GM19328 (cell line): Measurements from ENCODE around the gene STMN1.
A peak's percentile ranks its signal among the peaks of the same experiment; 100 is the strongest.
"Not testable (repeated sequence)": the region's sequence is repeated elsewhere in the genome, so short reads cannot be mapped to it uniquely, and the experiment has no call there.

Experiments used
- ATAC-seq: cut with Tn5 transposase; IDR thresholded peaks from one replicate; pipeline ENCODE4 v1.9.1; 2021; ENCODE audit warnings: mild to moderate bottlenecking, moderate library complexity; ENCODE audit not compliant: unreplicated experiment

STMN1 gene

DNA sequence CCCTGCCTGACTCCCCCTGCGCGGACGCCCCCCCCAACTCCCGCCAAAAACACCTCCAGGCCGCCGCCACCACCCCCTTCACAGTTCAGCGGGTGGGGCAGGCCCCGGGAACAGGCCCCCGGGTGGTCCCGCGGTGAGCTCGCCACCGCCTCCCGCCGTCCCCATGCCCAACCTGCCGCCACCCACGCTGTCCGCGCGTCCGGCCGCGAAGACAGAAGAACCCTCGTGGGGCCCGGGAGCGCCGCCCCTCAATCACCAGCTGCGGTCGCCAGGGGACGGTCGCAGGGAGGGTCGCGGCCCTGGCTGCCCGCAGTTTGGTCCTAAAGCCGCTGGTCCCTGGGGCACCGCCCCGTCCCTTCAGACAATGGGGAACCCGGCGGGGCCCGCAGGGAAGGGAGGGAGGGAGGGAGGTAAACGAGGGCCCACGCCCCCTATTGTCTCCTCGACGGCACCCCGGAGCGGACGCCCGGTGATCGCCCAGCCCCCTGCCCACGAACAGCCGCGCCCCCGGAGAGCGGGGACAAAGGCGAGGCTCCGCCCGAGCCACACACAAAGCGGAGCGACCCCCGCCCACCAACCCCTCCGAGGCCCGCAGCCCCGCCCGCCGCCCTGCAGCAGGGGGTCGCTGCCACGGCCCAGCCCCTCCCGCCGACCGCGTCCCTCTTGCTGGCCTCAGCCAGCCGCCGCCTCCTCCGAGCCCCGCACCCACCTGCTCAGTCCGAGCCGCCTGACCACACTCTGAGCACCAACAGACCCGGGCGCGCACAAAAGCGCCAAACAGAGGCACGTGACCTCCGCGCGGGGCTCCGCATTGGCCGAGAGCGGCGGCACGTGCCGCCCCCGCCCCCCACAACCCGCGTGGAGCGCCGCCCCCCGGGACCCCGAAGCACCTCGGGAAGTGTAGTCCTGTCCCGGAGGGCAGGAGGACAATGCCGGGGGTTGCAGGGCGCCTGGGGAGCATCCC, at the start of gene STMN1:
STMN1 (minus strand) TSS at position 740 of the 964 bp plus-strand sequence. CDS start 1,743 bp downstream, outside the sequence.
- peak; percentile 68 for ATAC-seq

DNA sequence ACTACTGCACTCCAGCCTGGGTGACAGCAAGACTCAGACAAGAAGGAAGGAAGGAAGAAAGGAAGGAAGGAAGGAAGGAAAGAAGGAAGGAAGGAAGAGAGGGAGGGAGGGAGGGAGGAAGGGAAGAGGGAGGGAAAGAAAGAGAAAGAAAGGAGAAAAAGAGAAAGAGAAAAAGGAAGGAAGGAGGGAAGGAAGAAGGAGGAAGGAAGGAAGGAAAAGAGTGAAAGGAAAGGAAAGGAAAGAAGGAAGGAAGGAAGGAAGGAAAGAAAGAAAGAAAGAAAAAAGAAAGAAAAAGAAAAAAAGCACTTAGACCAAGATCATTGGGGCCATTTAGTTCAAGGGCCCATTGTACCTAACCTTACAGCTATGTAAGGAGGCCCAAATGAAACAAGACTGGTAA, 49.3 kb upstream of the STMN1 start:
- no peak for ATAC-seq

DNA sequence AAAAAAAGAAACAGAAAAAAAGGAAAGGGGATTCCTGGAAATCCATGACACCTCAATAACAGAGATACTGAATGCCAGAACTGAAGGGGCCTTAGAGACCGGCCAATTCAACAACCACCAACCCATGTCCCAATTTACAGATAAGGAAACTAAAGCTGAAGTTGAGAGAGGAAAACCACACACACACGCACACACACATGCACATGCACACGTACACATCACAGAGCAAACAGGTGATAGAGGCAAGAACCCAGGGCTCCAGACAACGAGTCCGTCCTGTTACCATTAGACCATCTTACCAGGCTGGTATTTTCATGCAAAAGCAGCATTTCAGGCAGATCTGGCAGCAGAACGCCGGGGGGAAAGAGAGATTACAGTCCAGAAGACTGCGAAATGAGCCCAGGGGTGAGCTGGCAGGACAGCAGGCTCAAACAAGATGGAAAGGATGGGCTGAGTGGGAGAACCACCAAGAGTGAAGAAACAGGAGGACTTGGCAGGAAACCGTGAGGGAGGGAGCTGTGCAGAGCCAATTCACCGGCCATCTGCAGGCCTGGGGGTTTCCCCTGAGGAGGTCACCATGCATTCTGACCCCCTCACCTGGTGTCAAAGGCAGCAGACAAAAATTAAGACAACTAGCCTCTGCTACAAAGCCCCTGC, 48.2 kb upstream of the STMN1 start:
- ATAC-seq, result no peak

DNA sequence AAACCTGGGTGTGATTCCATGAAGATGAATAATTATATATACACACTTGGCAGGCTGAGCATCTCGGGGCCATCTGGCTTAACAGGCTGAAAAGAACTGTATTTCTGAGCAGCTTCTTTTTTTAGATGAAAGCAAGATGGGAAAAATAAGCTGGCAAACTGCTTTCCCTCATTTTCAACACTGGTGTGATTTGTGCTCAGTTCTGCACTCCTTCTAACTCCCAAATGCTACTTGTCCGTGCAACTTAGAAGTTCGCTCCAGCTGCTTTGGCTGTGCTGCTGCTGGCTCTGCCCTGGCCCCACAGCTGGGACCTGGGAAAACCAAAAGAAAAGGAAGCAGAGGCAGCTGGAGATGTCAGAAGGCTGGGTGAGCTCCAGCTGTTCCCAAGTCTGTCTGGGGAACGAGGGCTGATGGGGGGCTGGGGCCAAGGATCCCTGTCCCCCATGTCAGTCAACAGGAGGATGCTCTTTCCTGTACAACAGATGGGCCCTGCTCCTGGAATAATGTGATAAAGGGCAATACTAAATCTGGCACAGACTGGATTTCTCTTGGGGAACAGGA, 46.7 kb upstream of the STMN1 start:
- no peak for ATAC-seq

DNA sequence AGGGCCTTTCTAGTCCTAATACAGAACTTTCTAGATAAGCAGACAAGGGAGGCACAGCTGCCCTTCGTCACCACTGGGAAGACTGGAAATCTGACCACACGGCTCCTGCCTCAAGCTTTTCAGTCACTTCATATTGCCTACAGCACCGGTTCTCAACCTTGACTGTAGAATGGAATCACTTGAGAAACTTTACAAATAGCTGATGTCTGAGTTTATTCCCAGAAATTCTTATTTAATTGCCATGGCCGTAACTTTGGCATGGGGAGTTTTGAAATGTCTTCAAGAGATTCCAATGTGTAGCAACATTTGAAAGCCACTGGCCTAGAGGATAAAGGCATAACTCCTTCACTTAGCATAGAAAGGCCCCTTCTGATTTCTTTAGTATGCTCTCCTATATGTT, 42.4 kb upstream of the STMN1 start:
- ATAC-seq, result no peak

DNA sequence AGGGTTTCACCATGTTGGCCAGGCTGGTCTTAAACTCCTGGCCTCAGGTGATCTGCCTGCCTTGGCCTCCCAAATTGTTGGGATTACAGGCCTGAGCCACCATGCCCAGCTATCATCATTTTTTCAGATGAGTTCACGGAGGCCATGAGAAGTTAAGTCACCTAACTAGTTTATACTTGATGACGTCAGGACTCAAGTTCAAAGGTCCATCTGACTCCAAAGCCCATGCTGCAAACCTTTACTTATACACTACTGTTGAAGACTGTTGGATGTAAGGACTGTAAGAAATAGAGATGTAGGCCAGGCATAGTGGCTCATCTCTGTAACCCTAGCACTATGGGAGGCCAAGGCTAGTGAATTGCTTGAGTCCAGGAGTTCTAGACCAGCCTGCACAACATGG, 40.8 kb upstream of the STMN1 start:
- no peak for ATAC-seq

DNA sequence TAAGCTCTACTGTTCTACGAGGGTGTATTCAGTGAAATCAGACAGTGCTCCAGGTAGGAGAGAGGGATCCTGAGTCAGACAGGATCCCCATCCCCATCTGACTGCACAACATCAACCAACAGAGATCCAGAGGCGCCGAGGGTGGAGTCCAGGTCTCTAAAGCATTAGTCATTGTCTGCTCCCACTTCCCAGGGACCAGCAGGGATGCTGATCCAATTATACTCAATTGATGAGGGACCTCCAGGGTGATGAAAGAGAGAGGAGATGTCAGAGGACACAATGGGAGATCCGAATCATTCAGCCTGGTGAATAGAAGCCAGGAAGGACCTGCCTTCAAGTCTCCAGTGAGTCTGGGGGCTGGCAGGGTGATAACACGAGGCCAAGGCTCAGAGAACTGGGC, 39.5 kb upstream of the STMN1 start:
- no peak for ATAC-seq

DNA sequence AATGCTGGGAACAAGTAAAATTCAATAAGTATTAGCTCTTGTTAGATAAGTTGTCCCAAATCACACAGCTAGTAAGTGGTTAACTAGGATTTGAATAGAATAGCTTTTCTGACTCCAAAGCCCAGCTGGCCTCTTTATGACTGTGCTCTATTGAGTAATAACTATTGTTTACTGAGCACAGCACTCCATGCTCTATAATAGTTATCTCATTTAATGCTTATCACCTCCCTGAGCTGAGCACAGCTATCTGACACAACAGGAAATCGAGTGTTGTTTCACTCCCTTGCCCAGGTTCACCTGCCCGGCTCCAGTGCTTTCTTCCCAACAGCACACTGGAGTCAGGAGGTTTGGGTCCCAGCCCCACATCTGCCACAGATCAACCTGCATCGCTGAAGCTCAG, 38.8 kb upstream of the STMN1 start:
- ATAC-seq, result no peak

DNA sequence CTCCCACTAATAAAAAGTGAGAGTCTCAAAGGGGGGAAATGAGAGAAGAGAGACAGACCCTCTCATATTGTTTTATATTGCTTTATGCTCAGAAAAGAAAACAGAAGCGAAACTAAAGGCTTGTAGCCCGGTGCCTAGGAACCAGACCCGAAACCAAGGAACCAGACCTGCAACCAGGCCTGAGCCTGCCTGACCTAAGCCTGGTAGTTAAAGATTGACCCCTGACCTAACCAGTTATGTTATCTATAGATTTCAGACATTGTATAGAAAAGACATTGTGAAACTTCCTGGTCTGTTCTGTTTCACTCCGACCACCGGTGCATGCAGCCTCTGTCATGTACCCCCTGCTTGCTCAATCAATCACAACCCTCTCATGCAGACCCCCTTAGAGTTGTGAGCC, 37.3 kb upstream of the STMN1 start:
- not testable (repeated sequence) for ATAC-seq

DNA sequence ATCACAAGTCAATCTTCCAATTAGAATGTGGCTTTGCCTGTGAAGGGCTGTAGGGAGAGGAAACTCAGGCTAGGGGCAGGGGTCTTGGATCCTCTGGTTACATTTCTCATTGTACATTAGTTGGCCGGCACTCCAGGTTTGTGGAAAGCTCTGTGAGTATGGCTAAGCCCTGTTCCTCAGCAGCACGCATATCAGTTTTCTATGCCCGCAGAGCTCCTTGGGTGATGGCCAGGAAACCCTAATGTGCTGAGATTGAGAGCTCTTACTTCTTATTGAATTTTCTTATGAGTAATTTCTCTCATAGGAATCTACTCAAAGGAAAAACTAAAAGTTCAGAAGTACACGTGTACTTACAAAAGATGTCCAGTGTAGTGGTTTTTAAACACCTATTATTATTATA, 30.7 kb upstream of the STMN1 start:
- no peak for ATAC-seq

DNA sequence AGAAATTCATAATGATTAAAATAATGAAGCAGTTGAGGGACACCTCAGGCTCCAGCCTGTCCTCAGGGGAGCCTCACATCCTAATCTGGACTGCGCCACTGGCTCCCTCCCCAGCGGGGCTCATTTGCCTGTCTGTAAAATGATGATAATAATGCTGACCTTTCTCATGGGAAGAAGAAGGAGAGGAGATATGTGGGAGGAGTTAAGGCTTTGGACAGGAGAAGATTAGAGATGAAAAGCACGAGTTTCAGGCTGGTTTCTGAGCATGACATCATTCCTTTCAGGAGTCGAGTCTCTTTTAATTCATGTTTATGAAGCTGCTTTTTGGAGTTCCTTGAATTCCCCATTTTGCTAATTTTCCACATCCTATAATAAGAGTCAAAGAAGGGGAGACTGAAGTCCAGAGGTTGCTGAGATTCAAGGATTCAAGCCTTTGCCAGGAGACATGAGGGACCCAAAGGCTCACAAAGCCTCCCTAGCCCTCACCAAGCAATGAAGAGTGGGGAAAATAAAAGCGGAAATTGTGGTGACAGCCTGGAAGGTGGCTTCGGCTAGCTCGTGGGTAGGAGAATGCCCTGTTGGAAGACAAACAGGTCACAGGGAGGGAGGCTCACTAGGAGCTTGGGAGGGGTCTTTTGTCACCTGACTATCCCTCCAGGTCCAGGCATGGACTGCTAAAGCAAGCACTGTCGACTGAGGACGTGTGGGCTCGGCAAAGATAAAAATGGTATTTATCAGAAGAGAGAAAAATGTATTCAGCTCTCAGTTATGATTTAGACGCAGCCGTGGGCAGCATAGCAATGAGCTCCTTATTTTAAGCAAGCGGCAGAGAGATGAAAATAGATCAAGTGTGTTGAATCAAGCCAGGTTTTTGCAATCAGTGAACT, 27.5 kb upstream of the STMN1 start:
- no peak for ATAC-seq

DNA sequence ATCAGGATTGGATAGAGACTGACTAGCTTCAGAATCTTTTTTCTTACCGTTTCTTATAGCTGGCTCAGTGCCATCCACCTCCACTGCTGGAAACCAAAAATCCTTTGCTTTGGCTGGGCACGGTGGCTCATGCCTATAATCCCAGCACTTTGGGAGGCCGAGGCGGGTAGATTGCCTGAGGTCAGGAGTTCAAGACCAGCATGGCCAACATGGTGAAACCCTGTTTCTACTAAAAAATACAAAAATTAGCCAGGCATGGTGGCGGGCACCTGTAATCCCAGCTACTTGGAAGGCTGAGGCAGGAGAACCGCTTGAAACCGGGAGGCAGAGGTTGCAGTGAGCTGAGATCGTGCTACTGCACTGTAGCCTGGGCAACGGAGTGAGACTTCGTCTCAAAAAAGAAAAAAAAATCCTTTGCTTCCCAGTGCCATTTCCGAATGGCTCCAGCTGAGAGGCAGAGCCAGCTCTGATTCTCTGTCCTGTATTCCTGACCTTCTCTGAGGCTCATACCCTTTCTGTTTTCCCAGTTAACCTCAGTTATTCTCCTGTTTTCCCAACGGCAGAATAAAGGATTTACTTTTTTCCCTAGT, 26.7 kb upstream of the STMN1 start:
- ATAC-seq, result not testable (repeated sequence)

DNA sequence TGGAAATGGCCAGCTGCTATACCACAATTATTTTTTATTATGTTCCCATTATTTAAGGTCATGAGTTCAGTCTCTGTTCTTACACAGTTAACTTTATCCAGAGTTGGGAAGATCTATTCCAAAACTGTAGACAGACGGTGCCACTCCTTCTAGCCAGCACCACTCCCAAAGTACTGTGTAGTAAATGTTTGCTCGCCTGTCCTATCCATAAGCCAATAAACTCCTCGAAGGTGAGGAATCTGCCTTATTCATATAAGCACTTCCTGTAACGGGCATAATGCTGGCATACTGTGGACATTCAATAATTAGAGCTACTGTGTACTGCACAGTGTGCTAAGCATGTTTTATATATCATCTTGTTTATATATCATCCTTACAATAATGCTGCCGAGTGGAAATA, 26.1 kb upstream of the STMN1 start:
- no peak for ATAC-seq

DNA sequence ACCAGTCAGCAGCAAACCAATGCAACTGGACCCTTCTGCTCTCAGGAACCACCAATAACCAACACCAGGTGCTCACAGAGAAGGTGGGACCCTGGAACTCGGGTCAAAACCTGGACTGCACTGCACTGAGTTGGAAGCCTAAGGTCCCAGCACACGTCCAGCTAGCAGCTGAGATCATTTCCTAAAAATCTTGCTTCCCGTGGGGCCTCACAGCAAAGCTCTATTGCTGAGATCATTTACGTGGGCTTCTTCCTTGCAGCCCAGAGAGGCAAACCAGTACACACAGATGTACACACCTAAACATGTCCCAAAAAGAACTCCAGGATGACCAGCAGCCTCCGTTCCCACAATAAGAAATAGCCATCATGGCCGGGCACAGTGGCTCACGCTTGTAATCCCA, 22.8 kb upstream of the STMN1 start:
- no peak for ATAC-seq

DNA sequence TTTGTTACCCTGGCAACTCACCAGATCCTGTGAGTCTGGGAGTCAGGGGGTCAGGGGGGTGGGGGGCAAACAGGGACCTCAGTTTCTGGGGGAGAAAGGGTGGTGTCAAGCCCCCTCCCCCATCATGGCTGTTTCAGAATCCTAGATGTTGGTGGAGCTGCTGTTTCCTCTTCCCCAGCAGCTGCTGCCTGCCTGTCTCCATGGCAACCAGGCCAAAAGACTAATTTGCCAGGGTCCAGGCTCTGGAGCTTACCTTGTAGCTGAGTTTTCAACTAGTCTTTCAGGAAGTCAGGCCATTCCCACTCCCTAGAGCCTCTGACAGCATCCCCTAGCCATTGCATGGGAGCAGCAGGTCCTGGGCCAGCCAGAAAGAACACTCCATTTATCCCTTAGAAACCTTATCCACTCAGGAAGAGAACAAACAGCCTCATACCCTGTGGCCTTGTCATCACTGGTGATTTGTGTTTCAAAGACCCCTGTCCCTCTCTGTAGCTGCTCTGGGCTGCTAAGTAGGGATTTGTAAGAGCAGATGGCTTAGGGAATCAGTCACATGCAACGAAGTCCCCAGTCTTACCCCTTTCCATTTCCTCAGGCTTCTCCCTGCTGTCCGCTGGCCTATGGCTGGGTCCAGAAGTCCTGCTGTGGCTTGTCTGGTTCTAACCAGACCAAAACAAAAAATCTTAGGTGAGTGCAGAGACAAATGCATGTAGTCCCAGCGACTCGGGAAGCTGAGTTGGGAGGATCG, 21.5 kb upstream of the STMN1 start:
- no peak for ATAC-seq

DNA sequence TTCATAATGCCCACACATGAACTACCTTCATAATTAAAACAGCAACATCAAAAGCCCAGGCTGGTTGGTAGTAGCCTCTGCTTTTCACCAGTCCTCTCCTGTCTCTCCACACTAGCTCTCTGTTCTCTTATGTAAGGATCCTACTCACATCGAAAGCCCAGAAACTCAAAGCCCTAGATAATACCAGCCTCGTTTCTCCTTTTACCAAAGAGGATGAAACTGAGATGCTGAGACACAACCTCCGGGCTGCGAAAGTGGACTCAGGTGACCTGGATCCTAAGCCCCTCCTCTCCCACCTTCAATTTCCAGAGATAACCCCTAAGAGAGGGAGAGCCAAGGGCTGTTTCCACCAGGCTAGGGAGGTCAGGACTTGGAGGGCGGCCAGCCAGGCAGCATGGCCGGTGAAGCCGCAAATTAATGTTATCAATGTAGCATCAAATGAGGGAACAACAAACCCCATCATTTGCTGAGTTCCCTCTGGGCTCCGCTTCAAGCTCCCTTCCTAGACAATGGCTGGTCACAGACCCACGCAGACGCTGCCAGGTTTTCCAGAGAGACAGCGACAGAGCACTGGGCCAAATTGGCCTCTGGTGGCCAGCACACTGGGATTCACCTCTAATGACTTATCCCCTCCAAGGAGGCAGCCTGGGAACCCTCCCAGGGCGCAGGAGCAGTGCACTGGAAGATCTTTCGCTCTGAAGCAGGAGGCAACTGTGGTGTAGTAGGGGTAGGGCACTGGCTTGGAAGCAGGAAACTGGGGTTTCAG, 20.7 kb upstream of the STMN1 start:
- no peak for ATAC-seq

DNA sequence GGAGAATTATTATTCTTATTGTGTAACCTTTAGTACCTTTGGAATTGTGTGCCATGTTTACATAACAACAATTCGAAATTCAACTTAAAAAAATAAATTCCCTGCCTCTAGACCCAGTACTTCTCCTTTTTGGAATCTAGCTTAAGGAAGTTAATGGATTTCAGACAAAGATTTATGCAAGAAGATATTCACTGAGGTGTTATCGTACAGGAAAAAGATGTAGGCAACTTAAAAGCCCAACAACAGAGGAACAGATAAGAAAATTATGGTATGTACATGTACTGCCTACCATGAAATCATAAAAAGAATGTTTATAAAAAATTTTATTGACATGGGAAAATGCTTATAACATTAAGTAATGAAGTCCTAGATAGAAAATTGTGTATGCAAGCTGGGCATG, 18.2 kb upstream of the STMN1 start:
- no peak for ATAC-seq

DNA sequence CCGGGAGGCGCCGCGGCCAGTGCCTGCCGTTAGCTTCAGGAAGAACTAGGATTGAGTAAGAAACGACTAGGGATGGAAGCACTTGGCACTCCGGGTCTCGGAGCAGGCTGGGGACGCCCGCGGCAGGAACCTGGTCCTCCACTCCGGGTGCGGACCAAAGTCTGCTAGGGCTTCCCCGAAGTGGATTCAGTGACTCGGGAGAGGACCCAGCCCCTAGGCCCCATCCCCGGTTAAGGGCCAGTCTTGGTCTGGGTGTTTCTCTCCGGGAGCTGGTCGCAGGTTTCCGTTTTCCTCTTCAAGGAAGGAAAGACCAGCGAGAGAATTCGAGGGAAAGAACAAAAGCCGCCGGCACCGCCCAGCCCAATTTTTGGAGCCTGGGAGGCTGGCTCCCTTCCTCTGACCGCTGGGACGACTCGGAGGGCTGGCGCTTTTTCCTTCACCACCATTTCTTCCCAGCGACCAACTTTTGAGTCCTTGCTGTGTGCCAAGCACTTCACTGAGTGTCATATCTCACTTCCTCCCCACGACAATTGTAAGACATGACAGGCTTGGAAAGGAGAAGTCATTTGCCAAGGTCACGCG, 16.8 kb upstream of the STMN1 start:
- no peak for ATAC-seq
